Hepatocyte (in vitro differentiated cells): ENCODE results near the gene SLIT2.

ENCODE experiments used
- CTCF ChIP-seq: fragments of 200-600 bp; sonication (generic); IDR thresholded peaks from 2 replicates; pipeline ENCODE4 v1.5.1; 2016; ENCODE audit warnings: antibody characterized with exemption, mild to moderate bottlenecking; ENCODE audit not compliant: poor library complexity
- EZH2 ChIP-seq: fragments of 200-600 bp; sonication (generic); IDR thresholded peaks from 2 replicates; pipeline ENCODE4 v1.6.1; 2016; ENCODE audit warnings: antibody characterized with exemption, mild to moderate bottlenecking, borderline replicate concordance

- no peak for TF ChIP-seq CTCF
- TF ChIP-seq EZH2 = no peak
These were observed 45.6 kb downstream of the SLIT2 start for GRCh38 chr4:20297261-20297660.
